ENCODE measurements around the gene TSR1.

TSR1 gene

DNA sequence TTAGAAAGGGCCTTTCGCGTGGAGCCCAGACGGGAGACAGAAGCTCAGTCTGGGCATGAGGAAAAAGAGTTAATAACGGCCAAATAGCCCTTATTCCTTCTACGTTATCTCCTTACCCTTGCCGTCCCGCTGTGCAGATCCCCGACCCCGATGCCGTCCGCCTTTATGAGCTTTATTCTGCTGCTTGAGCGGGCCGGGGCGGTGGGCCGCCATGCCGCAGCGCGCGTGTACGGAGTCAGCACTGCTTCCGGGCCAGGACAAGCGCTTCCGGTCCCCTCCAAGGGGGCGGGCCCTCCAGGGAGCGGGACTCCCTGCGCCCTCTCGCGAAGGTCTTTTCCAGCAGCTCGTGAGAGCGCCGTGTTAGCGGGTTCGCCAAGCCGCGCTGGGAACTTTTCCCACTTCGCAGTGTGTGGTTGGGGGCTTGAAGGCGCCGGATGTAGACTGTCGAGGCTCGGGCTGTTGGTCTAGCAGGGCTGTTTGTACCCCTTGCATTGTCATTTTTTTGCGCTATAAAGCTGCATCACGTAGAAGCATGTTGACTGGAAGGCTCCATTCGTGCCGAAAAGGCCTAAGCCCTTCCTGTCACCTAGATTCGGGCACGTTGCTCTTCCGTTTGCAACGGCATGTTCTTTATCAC, at the start of gene TSR1:
TSR1 (minus strand) TSS at position 243 of the 637 bp plus-strand sequence; CDS start at position 213, 30 bp downstream.
- peak; percentile 92 for DNase-seq (ENCODE audit: low spot score)

DNA sequence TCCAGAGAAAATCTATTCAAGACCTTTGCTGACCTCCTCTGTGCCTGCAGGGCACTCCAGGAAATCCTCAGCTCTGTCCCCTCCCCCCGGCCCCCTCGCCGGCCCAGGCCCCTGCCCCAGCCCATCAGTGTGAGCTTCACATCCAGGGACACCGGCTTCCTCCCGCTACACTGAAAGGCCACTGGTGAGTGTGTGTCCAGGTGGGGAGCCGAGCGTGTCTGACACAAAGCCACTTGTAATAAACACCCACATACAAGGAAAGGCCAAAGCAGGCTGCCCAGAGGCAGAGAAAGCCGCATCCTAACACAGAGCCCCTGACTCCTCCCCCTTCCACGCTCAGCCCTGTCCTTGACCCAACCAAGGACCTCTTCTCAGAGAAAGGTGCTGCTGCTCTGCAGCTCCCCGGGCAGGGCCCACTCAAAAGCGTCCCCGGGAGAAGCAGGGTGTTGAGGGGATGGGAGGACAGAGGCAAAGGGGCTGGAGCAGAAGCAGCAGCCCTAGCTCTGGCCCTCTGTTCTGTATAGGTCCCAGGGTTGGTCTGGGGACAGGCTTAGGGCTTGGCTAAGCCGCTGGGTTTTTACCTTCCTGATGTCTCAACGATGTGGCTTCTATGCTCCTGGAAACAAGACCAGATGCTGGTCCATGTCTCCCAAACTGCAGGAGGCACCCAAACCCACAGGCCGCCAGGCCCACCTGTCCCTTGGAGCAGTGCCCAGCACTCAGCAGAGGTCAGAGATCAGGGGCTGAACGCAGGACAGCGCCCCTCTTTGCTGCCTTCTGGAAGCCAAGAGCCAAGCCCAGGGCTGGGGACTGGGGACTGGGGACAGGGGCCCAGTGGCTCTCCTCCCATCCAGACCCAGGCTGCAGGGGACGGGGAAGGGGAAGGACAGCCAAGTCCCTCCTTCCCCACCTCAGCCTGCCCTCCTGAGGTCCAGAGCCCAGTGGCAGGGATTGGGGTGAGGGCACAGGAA, 49.3 kb upstream of the TSR1 start:
- no peak for DNase-seq (ENCODE audit: low spot score)

DNA sequence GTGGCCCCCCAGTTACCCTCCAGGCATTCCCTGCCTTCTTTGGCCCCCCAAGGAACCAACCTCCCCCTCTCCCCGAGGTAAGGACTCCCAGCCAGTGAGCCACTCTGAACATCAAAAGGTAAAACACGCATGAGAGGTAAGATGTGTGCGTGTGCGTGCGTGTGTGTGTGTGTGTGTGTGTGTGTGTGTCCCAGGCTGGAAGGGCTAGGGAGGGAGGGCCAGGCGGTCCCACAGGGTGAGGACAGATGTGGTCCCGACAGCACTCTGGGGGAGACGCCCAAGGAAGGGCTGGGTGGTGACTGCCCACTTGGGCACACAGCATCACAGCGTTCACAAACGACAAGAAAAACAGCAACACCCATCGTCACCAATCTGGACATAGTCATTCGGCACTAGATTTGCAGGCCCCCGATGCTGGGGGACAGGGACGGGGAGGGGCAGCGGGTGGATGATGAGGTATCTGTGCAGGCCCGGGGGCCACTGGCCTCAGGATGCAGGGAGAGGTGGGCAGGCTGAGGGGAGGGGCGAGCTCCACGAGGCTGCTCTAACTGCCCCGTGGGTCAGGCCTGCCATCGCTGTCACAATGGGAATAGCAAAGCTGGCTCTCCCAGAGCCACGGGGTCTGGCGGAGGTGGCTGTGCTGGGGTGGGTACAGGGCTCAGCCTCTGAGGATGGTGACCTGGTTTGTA, 48.3 kb upstream of the TSR1 start:
- no peak for DNase-seq (ENCODE audit: low spot score)

DNA sequence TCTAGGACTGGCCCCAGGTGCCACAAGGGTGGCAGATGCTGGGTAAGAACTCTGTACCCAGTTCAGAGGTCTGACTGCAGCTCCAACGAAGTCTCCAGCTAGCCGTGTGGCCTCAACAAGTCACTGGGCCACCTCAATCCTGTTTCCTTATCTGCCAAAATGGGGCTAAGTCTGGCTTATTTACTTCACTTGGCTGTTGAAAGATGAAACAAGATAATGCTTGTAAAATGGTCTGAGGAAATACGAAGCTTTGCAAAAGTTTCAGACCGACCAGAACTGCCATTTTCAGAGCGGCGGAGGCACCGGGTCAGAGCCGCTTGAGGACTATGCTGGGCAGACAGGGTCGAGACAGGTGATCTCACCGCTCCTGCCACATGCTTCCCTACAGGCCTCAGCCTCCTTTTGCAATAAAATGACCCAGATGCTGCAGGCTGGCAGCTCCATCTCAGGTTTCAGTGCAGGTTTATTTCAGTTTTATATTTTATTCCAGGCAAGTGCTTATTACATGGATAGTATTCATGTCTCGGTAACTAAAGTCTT, 47.4 kb upstream of the TSR1 start:
- no peak for DNase-seq (ENCODE audit: low spot score)

DNA sequence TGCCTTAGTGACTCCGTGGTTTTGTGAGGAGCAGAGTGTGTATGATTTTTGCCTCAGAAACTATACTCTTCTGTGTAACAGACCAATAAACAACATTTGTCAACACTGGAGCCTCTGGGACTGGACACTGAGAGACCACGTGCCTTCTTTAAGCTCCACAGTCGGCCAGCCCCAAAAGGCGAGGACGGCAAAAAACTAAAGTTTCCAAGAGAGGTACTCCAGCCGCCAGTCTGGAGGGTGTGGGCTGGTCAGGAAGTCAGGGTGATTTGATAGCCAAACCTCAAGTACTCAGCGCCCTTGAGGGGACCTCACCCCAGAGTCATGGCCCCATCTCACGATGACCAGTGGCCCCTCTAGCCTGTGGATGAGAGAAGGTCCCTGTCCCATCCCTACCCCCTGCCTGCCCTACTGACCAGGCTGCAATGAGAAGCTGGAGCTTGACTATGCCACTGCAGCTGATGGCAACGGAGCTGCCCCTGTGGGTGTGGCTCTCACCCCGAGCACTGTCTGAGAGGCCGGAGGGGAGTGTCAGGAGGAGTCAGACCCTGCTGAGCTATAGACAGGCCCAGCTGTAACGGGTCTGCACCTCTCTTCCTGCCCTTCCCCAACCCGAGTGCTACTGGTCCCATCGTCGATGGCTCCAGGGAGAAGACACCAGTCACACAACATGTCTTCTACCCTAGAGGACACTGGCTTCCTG, 44.8 kb upstream of the TSR1 start:
- no peak for DNase-seq (ENCODE audit: low spot score)

DNA sequence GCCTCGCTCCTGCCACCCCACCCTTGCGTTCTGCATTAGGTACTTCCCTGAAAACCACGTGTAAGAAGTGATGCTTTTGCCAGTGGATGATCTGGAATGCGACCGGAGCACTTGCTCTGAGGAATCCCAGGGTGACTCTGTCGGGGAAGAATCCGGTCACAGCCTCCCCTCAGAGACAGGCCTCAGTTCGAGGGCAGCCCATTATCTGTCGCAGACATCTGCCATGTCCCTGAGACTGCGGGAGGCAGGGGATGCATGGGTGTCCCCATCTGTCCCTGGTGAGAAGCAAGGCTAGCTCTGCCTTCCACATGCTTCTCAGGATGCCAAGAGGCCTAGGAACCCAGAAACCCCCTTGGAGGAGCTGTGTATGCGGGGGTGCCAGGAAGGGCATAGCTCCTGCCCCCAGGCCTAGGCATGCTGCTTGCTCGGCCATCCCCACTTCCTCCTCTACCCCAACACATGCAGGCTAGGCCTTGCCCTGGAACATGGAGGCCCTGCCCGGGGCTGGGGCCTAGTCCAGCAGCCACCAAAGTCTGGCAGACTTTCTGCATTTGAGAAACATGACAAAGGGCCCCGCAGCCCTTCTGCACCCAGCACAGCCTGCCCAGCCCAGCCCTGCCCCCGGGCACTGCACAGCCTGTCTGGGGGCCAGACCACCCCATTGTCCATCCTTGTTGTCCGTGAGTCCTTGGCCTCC, 44.1 kb upstream of the TSR1 start:
- DNase-seq (ENCODE audit: low spot score): no peak

DNA sequence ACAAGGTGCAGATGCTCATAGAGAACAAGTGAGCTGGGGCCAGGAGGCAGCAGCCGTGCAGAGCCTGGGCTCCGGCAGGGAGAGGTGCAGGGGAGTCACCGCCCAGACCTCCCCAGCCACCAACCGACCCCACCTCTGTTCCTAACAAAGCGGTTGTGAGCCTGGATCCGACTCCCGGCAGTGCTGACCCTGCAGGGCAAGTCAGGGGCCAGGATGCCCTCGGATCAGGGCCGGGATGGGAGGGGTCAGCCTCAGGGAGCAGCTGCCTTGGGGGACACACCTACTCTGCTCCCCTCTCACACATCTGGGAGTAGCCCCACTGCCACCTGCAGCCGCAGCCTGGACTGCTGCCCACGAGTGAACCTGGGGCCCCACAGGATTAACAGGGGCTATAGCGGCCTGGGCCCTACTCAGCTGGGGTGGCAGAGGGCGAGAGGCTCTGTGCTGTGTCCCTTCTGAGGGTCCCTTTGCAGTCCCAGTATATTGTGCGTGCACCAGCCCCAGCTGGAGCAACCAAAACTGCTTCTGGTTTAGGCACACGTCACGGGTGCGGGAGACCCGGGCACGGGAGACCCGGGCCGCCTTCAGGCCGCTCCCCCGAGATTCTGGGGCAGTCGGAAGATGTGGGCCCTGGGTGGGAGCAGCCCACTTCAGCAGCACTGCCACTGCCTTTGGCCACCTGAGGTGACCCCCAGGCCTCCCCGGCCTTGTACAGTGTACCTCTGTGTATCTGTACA, 43.4 kb upstream of the TSR1 start:
- DNase-seq (ENCODE audit: low spot score): no peak

DNA sequence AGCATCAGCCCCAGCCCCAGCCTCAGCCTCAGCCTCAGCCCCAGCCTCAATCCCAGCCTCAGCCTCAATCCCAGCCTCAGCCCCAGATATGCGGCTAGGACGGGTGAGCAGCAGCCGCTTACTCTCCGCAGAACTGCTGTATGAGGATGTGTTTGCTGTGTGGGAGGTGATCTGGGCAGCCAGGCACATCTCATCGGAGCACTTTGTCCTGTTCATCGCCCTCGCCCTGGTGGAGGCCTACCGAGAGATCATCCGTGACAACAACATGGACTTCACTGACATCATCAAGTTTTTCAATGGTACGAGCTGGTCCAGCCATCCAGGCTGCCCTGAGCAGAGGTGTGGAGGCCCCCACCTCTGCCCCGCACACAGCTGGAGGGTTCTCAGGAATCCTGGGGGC, 42.6 kb upstream of the TSR1 start:
- DNase-seq (ENCODE audit: low spot score): no peak

DNA sequence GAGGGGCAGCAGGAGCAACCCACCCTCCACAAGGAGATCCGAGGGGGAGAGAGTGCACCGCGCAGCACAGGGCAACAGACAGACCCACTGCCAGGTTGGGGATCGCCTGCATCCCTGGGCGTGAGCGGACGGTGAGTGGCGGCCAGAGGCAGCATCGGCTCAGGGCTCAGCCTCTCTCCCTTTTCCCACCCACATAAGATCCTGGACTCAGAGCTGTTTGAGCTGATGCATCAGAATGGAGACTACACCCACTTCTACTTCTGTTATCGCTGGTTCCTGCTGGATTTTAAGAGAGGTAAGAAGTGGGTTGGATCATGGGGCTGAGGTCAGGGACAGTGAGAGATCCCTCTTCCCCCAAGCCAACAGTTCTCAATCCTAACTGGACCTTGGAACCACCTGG, 41.4 kb upstream of the TSR1 start:
- DNase-seq (ENCODE audit: low spot score): no peak

DNA sequence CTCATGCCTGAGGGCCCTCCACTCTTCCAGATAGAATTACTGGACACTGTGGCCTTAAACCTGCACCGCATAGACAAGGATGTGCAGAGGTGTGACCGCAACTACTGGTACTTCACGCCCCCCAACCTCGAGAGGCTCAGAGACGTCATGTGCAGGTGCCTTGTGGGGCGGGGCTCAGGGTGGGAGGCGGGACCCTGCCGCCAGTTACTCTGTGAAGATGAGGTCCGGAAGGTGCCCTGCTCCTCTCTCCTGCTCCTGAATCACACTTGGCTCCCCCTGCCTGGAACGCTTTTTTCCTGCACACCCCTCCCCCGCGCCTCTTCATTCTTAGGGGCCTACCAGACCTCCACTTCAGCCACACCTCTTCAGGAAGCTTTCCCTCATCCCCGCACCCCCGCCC, 39.9 kb upstream of the TSR1 start:
- DNase-seq (ENCODE audit: low spot score): no peak

DNA sequence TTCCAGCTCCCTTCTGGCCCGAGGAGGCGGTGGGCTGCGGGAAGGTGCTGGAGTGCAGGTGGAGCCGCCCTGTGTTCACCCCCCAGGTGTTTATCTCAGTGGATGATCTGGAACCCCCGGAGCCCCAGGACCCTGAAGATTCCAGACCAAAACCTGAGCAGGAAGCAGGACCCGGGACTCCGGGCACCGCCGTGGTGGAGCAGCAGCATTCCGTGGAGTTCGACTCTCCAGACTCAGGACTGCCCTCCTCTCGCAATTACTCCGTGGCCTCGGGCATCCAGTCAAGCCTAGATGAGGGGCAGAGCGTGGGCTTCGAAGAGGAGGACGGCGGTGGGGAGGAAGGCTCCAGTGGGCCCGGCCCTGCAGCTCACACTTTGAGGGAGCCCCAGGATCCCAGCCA, 39.1 kb upstream of the TSR1 start:
- DNase-seq (ENCODE audit: low spot score): no peak

DNA sequence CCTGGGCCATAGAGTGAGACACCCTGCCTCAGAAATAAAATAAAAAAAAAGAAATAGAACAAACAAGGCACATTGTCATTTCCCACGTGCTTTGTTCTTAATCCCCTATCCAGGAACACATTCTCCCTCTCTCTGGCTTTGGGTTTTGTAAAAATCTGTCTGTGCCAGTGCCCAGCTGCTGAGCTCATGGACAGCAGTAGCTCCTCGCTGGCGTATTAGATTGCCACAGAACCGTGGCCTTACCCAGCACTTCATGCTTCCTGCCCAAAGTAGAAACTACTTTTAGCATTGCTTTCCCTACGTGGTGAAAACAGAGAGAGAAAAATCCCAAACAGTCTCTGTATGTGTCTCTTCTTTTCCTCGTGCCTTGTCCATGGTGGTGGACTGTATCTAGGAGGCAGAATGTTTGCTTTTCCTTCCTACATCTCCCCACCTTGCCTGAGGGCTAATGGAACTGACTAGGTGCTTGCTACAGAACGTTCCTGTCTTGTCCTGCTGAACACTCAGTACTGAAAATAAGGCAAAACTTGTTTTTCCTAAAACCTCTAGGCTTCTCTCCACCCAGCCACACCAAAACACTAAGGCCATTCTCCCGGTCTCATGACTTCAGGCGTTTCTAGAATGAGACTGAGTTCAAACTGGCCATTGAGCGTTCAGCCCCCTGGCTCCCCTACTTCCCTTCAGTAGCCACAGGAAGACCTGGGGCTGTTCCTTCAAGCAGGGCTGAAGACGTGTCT, 38.5 kb upstream of the TSR1 start:
- DNase-seq (ENCODE audit: low spot score): no peak

DNA sequence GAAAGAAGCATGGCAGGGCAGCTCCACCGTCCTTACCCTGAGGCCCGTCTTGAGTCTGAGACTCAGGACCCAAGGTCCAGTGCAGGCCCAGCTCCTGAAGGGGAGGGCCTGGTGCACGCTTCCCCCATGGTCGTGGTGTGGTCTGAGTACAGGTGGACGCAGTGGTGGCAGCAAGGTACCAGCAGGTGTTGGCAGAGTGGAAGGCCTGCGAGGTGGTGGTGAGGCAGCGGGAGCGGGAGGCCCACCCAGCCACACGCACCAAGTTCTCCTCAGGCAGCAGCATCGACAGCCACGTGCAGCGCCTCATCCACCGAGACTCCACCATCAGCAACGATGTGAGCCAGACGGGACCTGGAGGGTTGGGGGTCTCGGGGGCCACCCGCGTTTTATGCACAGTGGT, 36.9 kb upstream of the TSR1 start:
- DNase-seq (ENCODE audit: low spot score): no peak

DNA sequence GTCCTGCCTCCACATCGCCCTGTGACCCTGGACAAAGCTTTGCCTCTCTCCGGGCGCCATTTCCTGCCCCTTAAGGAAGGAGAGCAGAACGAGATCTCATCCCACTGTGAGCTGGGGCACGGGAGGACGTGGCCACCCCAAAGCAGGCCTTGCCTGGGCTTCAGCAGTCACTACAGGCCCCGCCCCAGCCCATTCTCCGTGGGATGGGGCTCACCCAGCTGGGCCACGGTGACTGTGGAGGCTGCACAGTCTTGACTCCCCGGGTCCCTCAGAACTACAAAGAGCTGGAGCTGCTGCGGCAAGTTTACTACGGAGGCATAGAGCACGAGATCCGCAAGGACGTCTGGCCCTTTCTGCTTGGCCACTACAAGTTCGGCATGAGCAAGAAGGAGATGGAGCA, 36.4 kb upstream of the TSR1 start:
- no peak for DNase-seq (ENCODE audit: low spot score)

DNA sequence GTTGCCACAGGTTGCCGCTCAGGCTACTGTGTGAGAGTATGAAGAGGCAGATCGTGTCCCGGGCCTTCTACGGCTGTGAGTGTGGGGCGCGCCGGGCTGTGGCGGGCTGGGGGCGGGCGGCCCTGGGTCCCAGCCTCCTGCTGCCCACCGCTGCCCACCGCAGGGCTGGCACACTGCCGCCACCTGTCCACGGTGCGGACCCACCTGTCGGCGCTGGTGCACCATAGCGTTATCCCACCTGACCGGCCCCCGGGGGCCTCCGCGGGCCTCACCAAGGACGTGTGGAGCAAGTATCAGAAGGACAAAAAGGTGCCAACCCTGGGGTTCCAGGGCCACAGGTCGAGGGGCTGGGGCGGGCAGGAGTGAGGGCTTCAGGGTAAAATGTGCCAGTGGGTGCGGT, 35.9 kb upstream of the TSR1 start:
- no peak for DNase-seq (ENCODE audit: low spot score)

DNA sequence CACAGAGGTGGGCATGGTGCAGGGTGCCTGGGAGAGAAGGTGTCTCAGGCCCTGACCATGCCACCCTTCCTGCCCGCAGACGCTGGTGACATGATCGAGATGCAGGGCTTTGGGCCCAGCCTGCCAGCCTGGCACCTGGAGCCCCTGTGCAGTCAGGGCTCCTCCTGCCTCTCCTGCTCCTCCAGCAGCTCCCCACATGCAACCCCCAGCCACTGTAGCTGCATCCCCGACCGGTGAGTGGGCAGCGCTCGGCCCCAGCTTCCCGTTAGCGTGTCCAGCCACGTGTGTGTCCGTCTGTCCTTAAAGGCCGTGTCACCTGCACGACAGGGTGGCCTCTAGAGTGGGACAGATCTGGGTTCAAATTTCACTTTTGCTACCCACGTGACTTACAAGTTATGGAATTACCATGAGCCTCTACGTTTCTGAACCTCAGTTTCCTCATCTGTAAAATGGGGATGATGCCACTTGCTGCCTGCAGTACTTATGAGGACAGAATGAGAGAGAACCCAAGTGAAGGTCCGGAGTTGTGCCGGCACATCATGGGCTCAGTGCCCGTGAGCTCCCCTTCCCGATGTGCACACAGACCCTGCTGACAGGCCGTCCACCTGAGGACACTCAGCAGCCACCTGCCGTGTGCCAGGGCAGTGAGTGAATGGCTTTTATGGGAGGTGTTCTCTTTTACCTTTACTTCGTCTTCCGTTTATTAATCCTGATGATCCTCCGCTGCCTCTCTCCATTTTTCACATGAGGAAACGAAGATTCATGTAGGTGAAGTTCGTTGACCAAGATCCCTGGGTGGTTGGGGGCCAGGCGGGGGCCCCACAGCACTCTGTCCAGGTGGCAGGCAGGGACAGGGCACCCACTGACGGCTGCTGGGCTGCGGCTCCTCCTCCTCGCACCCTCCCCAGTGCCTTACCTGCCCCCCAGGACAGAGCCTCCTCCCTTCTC, 35.2 kb upstream of the TSR1 start:
- DNase-seq (ENCODE audit: low spot score): no peak

DNA sequence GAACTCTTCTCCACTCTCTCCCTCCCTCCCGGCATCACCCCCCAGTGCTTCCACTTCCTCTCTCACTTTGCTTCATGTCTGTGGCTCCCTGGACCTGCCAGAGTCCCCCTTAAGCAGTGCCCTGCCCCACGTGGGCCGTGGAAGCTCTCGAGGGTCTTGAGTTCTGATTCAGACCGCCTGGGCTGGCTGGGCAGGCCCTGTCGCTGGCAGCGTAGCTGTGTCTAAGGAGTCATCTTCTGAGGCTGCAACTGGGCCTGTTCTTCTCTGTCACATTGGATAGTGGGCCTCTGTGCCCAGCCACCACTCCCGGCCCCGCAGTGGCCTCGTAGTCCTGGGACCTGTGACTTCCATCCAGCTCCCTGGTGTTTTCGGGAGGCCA, 33.9 kb upstream of the TSR1 start:
- DNase-seq (ENCODE audit: low spot score): no peak

DNA sequence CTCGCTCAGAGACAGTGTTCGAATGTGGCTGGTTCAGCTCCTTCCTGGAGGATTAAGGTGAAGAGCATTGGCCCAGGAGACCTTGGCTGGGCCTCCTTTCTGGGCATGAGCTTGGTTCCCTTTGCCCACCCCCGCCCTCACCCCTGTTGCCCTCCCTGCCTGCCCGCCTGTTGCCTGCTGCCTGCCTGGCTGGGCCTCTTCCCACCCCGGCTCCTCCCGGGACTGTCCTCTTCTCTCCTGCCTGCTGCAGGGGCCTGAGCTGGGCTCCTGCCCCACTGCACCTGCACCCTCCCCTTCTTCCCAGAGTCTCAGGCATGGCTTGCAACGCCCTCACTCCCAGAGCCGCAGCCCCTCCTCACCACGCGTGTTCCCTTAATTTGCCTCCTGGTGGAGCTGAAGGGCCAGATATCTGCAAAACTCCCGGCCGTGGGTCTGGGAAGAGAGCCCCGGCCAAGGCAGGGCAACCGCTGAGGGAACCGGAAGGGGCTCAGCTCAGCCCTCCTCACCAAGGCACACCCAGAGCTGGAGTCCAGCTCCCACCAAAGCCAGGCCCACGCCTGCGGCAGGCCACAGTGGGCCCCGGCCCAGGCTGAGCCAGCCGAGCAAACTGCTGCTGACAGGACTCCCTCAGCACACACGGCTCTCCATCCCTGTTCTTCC, 33.4 kb upstream of the TSR1 start:
- no peak for DNase-seq (ENCODE audit: low spot score)

Measured in activated CD4-positive, alpha-beta T cell treated with anti-CD3 and anti-CD28 coated beads, Interleukin-2, Interleukin-4, amounts not matched to agents 100 ng/mL and 50 ng/mL, durations not matched to agents 16 hours and 8 hours (primary cell).